Smooth muscle cell of the coronary artery (primary cell): ENCODE data around the gene ABHD17A. TPM values are rescaled to one million over a fixed set of nuclear protein-coding genes. Genes with fewer than 3 reads are reported as not detected.

Experiments
- total RNA-seq: library from RNA; depleted of rRNA; stranded (reverse); fragments of >200 nt; gene quantifications from 2 replicates; pipeline ENCODE4 v1.2.3, GENCODE V29; 2014; ENCODE audit warnings: low replicate concordance

The ABHD17A gene
- total RNA-seq = 101 and 167 TPM in 2 replicates

GRCh38 chr19:1885398-1886119 is at the start of gene ABHD17A:
Gene ABHD17A, minus strand, starts transcription at chr19:1885496. Its CDS starts 3,930 bp downstream, at chr19:1881566.

GRCh38 chr19:1905110-1905862 is 20.0 kb upstream of the ABHD17A start, which contains the start of the genes ADAT3 and SCAMP4:
Gene ADAT3, plus strand, starts transcription at chr19:1905399. Its CDS starts 6,649 bp downstream, at chr19:1912048.
Gene SCAMP4, plus strand, starts transcription at chr19:1905399. Its CDS starts 9,621 bp downstream, at chr19:1915020.

DNA sequence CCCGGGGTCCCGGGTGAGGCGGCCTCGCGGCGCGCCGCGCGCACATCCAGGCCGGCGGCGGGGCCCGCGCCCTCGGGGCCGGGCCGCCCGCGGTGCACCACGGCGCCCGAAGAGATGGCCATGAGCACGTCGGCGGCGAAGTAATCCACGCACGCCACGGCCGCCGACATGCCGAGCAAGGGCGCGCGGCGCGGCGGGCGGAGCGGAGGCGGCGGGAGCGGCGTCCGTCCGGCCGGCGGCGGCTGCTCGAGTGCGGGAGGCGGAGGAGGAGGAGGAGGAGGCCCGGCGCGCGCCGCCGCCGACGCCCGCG is 22.0 kb downstream of the ABHD17A start, which contains the start of gene KLF16:
KLF16 (minus strand) TSS at position 252 of the 310 bp plus-strand sequence; CDS start at position 170, 82 bp downstream.

DNA sequence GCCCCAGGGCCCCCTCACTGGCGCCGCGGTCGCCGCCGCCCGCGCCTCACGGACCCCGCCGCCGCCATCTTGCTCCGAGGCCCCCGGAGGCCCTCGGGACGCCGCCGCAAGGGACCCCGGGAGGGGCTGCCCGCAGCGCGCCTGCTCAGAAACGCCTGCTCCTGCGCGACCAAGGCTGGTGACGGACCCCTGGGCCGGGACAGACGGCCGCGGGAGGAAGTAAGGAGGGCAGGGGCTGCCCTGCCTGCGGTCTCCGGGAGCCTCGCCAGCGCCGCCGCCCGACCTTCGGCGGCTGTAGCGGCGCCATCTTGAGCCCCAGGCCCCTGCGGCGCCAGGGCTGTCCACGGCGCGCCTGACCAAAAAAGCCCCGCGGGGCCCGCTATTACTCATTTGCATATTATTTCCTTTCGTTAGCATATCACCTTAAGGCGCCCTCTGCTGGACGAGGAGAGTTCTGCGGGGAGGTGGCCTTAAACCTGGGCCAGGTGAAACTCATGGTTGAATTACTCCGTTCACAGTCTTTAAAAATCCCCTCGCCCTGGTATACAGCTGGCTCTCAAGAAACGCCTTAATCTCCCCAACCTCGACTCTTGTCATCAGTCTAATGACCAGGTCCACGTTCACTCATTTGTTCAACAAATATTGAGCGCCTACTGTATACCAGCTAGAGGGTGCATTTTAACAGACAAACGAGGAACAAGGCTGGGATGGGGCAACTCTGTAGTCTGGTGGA is 36.7 kb downstream of the ABHD17A start, which contains the start of gene REXO1:
REXO1 (minus strand) TSS at position 85 of the 733 bp plus-strand sequence. CDS start 125 bp downstream, outside the sequence.

Other genes starting within 250 kb of the ABHD17A start
- gene TCF3, start 232.9 kb downstream of the ABHD17A start, total RNA-seq = 58.5 and 79.1 TPM in 2 replicates
- not detected in 2 replicates for gene ONECUT3, start 132.0 kb downstream of the ABHD17A start, total RNA-seq
- gene ATP8B3, start 73.2 kb downstream of the ABHD17A start, total RNA-seq = 0.82 and 2.0 TPM in 2 replicates
- 2.9 and 4.1 TPM in 2 replicates for gene REXO1, start 37.0 kb downstream of the ABHD17A start, total RNA-seq
- gene KLF16, start 21.9 kb downstream of the ABHD17A start, total RNA-seq = 0.94 and 3.8 TPM in 2 replicates
- gene ADAT3, start 19.9 kb upstream of the ABHD17A start, total RNA-seq = 2.0 and 2.1 TPM in 2 replicates
- gene SCAMP4, start 19.9 kb upstream of the ABHD17A start, total RNA-seq = 12.4 and 20.6 TPM in 2 replicates
- 81.2 and 81.9 TPM in 2 replicates for gene CSNK1G2, start 55.7 kb upstream of the ABHD17A start, total RNA-seq
- gene BTBD2, start 130.2 kb upstream of the ABHD17A start, total RNA-seq = 45.7 and 76.4 TPM in 2 replicates
- gene MKNK2, start 165.7 kb upstream of the ABHD17A start, total RNA-seq = 93.6 and 184 TPM in 2 replicates
- gene MOB3A, start 210.8 kb upstream of the ABHD17A start, total RNA-seq = 11.0 and 13.1 TPM in 2 replicates
- gene IZUMO4, start 211.4 kb upstream of the ABHD17A start, total RNA-seq = 0.90 and 2.1 TPM in 2 replicates